Mucosa of descending colon (tissue), 3 donors: ENCODE measurements around the gene ALDH1B1. TPM values are rescaled to one million over a fixed set of nuclear protein-coding genes. Genes with fewer than 3 reads are reported as not detected.

Experiments
- ATAC-seq: fragments of 200-7000 bp; cut with Tn5 transposase; one replicate; pipeline ENCODE4 v1.9.1; 2020; ENCODE audit warnings: mild to moderate bottlenecking, moderate library complexity
- DNase-seq, 3 donors: peaks; one replicate each; pipeline ENCODE4 v3.0.0-alpha.2; 2020
- H3K36me3 ChIP-seq: fragments of 200-600 bp; one replicate; pipeline ENCODE4 v1.8.0; 2021; ENCODE audit warnings: low read depth, mild to moderate bottlenecking
- H3K4me1 ChIP-seq: fragments of 200-600 bp; one replicate; pipeline ENCODE4 v1.8.0; 2021; ENCODE audit warnings: low read depth, mild to moderate bottlenecking
- H3K4me3 ChIP-seq: fragments of 200-600 bp; one replicate; pipeline ENCODE4 v1.8.0; 2021; ENCODE audit warnings: mild to moderate bottlenecking
- H3K9me3 ChIP-seq: fragments of 200-600 bp; one replicate; pipeline ENCODE4 v1.8.0; 2021; ENCODE audit warnings: mild to moderate bottlenecking
- intact Hi-C, 2 donors: fragments of 100-400 bp; cut with DNase I in 1 of 2; cut with micrococcal nuclease in 1 of 2; formaldehyde crosslinking; loops; one replicate each; pipeline versions ENCODE4 v1.11.0 to v1.11.1; 2022; cut with DNase I, micrococcal nuclease
- total RNA-seq, 3 donors: library from RNA; stranded (reverse); fragmentation: NEBNext Ultra II Directional in 2 of 3; extraction: Animal tissue kit (Norgen Biotek cat#: 25700) in 2 of 3; gene quantifications; one replicate each; pipeline versions ENCODE4 v1.2.1 to v1.2.4, GENCODE V29; 2021 to 2023
- TF ChIP-seq, protein P1 (sequence below): fragments of 200-600 bp; IDR thresholded peaks from one replicate; pipeline ENCODE4 v1.8.0; 2022; ENCODE audit warnings: antibody characterized with exemption, mild to moderate bottlenecking
- donor health status: DM: no; HTN: no; CAD: no; lungs with moderate emphysema.
- donor health status: DM: no; HTN: no; CAD: no.
- donor health status: DM: no; HTN: yes; CAD: no.

The ALDH1B1 gene
- total RNA-seq, 3 donors from 2014 or later = 39.5 to 58.1 (median 52.5) TPM

DNA sequence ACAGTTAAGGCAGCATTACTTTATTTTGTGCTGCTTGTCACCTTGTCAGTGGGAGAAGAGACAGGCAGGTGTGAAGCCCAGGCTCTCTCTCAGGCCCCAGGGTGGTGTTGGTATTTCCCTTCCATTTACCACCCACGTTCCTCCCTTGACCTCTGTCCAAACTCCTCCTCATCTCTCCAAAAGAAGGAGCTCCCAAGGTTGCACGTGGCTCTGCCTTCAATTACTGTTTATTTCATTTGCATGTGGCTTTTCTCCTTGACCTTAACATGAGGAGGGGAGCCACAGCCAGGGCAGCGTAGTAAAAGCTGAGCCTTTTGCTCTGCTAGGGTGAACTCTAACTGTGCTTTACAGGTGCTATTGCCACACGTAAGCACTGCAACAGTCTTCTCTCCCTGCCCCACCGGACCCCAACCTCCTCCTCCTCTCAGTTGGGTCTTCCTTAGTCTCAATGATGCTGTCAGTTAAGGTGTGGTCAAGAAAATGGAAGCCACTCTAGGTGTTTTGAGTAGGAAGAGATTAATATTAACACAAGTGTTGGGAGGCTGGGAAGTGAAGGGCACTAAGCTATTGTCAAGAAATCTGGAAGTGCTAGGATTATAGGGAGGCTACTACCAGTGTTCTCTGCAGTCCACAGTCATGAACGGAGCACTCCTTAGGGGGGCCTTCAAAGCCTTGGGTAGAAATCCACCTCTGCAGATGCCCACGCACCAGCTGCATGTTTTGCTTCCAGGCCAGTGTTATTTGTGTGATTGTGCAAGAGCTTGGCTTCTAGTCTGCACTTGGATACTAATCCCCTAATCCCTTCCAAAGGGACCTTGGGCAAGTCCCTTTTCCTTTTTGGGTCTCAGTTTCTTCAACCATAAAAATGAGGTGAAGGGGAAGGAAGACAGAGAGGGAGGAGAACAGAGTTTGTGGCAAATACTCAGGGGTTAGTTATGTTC is 3.9 kb upstream of the ALDH1B1 start:
- TF ChIP-seq, protein P1, sequence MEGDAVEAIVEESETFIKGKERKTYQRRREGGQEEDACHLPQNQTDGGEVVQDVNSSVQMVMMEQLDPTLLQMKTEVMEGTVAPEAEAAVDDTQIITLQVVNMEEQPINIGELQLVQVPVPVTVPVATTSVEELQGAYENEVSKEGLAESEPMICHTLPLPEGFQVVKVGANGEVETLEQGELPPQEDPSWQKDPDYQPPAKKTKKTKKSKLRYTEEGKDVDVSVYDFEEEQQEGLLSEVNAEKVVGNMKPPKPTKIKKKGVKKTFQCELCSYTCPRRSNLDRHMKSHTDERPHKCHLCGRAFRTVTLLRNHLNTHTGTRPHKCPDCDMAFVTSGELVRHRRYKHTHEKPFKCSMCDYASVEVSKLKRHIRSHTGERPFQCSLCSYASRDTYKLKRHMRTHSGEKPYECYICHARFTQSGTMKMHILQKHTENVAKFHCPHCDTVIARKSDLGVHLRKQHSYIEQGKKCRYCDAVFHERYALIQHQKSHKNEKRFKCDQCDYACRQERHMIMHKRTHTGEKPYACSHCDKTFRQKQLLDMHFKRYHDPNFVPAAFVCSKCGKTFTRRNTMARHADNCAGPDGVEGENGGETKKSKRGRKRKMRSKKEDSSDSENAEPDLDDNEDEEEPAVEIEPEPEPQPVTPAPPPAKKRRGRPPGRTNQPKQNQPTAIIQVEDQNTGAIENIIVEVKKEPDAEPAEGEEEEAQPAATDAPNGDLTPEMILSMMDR = no peak
- Histone ChIP-seq H3K36me3 (no peaks in the 10 kb centered on the region), H3K9me3 (no peaks in the 10 kb centered on the region), H3K4me3 (no peak overlapping the region), H3K4me1 (peaks cover 13% of the 10 kb centered on the region)
- ATAC-seq (no peak), DNase-seq (peak in 1 of 3 donors; percentile 22)
- intact Hi-C loops = no loop called here

DNA sequence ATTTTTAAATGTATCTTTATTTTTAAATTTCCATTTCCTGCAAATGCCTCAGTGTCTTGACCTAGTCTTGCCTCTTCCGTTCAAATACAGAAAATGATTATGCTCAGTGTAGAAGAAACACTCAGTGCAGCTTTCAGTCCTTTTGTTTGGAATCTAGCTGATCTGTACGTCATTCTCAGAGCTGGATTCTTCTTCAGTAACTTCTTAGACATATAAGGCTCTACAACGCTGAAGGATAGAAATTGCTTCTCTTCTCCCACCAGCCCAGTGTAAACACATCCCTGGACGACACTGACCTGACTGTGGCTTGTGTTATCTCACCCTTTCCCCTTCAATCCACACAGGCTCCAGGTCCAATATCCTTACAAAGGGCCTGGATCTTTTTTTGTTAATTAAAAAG is 3.2 kb upstream of the ALDH1B1 start:
- no peak overlapping the region for H3K4me3 ChIP-seq
- intact Hi-C loops = no loop called here
- H3K4me1 ChIP-seq = peaks cover 14% of the 10 kb centered on the region
- DNase-seq (no peak), ATAC-seq (no peak)
- no peaks in the 10 kb centered on the region for H3K9me3 ChIP-seq
- TF ChIP-seq, protein P1 = no peak
- H3K36me3 ChIP-seq = no peaks in the 10 kb centered on the region

DNA sequence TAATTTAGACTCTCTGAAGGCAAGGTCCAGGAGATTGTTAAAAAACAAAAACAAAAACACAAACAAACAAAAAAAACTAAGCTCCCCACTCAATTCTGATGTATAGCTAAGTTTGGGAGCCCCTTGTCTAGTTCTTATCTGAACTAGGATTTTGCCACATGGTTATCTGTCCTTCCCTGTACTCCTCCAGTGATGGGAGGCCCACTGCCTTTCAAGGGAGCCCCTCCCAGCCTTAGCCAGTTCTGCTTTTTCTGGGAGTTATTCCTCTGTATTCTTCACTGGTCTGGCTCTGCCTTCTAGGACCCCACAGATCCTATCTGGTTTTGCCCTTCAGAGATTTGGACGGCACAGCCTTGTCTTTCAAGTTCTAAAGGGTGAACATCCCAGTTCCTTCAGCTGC is 2.1 kb upstream of the ALDH1B1 start:
- Histone ChIP-seq H3K4me1 (peaks cover 18% of the 10 kb centered on the region), H3K36me3 (no peaks in the 10 kb centered on the region), H3K4me3 (no peak overlapping the region), H3K9me3 (no peaks in the 10 kb centered on the region)
- DNase-seq (no peak), ATAC-seq (no peak)
- intact Hi-C loops = loop anchor here in 1 of 2 donors (10.0 kb wide), 1 partner anchor 606 kb away; the partner anchor contains the start of gene EXOSC3
- TF ChIP-seq, protein P1 = no peak

DNA sequence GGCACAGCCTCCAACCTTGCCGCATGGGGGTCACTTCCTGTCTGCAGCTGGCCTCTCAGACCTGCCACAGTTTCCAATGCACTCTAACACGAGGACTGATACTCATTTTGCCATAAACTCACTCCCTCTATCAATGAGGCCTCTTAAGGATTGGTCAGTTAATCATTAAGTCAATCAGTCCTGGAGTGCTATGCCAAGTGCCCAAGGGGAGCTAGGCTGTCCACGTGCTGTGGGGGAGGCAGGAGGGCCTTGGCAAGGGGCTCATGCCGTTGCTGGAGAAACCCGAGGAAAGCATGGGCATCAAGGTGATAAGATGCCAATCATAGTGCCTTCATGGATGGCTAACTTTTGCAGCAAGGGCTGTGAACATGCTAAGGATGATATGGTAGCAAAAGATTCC is 1.7 kb upstream of the ALDH1B1 start:
- TF ChIP-seq, protein P1 = no peak
- peaks cover 18% of the 10 kb centered on the region for H3K4me1 ChIP-seq
- no peaks in the 10 kb centered on the region for H3K36me3 ChIP-seq
- intact Hi-C loops = loop anchor here in 1 of 2 donors (10.0 kb wide), 1 partner anchor 606 kb away; the partner anchor contains the start of gene EXOSC3
- DNase-seq (no peak), ATAC-seq (no peak)
- no peak overlapping the region for H3K4me3 ChIP-seq
- H3K9me3 ChIP-seq = no peaks in the 10 kb centered on the region

DNA sequence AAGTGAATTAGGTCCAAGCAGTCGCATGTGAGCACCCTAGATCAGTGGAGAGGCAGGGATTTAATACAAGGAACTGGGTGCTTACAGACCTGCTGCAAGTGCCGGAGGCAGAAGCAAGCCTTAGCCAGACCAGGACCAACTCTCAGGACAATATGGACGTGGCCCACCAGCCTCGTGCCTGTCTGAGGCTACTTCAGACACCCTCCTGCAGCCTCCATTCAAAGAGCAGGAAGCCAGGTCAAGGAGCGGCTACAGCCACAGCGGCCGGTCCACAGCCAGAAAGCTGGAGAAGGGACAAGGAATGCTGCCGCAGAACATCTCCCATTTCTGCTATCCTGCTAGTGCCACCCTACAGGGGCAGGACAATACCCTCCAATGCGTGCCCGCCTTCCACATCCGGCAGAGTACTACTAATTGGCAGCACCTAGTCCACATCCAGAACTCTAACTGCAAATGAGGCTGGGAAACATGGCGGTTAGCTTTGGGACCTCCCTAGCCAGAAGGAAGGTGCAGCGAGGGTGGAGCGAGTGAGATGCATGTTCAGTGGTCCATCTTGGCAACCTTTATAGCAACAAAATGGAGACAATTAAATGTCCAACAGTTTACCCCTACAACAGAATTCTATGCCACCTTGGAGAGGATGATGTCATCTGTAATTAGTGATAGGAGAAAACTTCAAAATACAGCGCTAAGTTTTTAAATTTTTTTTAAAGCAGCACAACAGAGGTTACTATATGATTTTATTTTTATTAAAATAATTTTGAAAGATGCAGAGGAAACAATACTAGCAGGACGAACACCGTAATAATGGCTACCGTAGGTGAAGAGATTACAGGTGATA is 1.0 kb upstream of the ALDH1B1 start:
- ATAC-seq (no peak), DNase-seq (no peak)
- Histone ChIP-seq H3K36me3 (no peaks in the 10 kb centered on the region), H3K9me3 (no peaks in the 10 kb centered on the region), H3K4me3 (no peak overlapping the region), H3K4me1 (peaks cover 18% of the 10 kb centered on the region)
- TF ChIP-seq, protein P1 = no peak
- intact Hi-C loops = loop anchor here in 1 of 2 donors (10.0 kb wide), 1 partner anchor 607 kb away; the partner anchor contains the start of gene EXOSC3
